PFSK-1 (cell line): ENCODE data around the gene HDDC3. TPM values are rescaled to one million over a fixed set of nuclear protein-coding genes. Genes with fewer than 3 reads are reported as not detected.
A peak's percentile ranks its signal among the peaks of the same experiment; 100 is the strongest.

ENCODE experiments used
- FOXP2 ChIP-seq: optimal IDR thresholded peaks from 2 replicates; pipeline ENCODE3; 2011; ENCODE audit warnings: borderline replicate concordance, control low read depth, inconsistent platforms; ENCODE audit not compliant: insufficient read depth; ENCODE audit errors: extremely low read length, extremely low read depth
- POLR2AphosphoS5 ChIP-seq: IDR thresholded peaks from 2 replicates; pipeline ENCODE4 v1.6.1; 2012; ENCODE audit warnings: low read depth, mild to moderate bottlenecking, control low read depth, low read length, moderate library complexity
- REST ChIP-seq, 2 experiments: IDR thresholded peaks; 2 replicates each; pipeline versions ENCODE4 v1.6.1 to v1.8.0; 2011 to 2012; ENCODE audit warnings: low read depth in 2 of 2, low read length in 2 of 2, control low read depth in 1 of 2, inconsistent platforms in 1 of 2, mild to moderate bottlenecking in 1 of 2, moderate library complexity in 1 of 2; ENCODE audit not compliant: insufficient read depth in 1 of 2
- SIN3A ChIP-seq: IDR thresholded peaks from 2 replicates; pipeline ENCODE4 v1.6.1; 2012; ENCODE audit warnings: mild to moderate bottlenecking, low read length, moderate library complexity, borderline replicate concordance; ENCODE audit not compliant: insufficient read depth
- TAF1 ChIP-seq: IDR thresholded peaks from 2 replicates; pipeline ENCODE4 v1.6.1; 2012; ENCODE audit warnings: low read length, control low read depth, borderline replicate concordance; ENCODE audit not compliant: insufficient read depth
- polyA plus RNA-seq: library from polyadenylated mRNA; unstranded; fragments of >200 nt; gene quantifications from one replicate; pipeline ENCODE4 v1.2.1, GENCODE V29; 2012; ENCODE audit warnings: low read depth, missing spikeins; ENCODE audit not compliant: insufficient read length

HDDC3 gene
- polyA plus RNA-seq = 59.6 TPM

- TF ChIP-seq SIN3A (0 out of 2 replicates have a peak, but pooled peaks have one; percentile 46), POLR2AphosphoS5 (peak; percentile 76), REST (IDR thresholded peaks at IDR 0.05; ENCODE audit: insufficient read depth in 1 of 2, low read depth in 2 of 2, low read length in 2 of 2) (peak; percentile 56 to 59; a peak in 2 of 4 replicates), FOXP2 (peak; percentile 74), TAF1 (peak; percentile 87)
Measured at GRCh38 chr15:90931828-90932659, at the start of gene HDDC3. Gene HDDC3 (minus strand): TSS chr15:90932549. CDS start chr15:90932540, 9 bp downstream.

DNA sequence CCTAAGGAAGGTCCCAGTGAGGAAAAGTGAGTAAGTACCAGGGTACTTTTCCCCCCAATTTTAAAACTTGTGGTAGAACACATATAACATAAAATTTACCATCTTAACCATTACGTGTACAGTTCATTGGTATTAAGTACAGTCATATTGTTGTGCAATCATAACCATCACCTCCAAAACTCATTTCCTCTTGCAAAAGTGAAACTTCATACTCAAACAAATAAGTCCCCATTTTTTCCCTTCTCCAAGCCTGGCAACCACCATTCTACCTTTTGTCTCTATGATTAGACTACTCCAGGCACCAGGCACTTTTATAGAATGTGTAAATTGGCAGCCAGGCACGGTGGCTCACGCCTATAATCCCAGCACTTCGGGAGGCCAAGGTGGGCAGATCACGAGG is 49.8 kb upstream of the HDDC3 start:
- no peak for TF ChIP-seq TAF1
- no peak for TF ChIP-seq POLR2AphosphoS5
- no peak for TF ChIP-seq REST (IDR thresholded peaks at IDR 0.05; ENCODE audit: insufficient read depth in 1 of 2, low read depth in 2 of 2, low read length in 2 of 2)
- no peak for TF ChIP-seq FOXP2
- no peak for TF ChIP-seq SIN3A

GRCh38 chr15:90981681-90982080 is 49.3 kb upstream of the HDDC3 start:
- TF ChIP-seq REST (IDR thresholded peaks at IDR 0.05; ENCODE audit: insufficient read depth in 1 of 2, low read depth in 2 of 2, low read length in 2 of 2) (no peak), TAF1 (no peak), POLR2AphosphoS5 (no peak), SIN3A (no peak), FOXP2 (no peak)

DNA sequence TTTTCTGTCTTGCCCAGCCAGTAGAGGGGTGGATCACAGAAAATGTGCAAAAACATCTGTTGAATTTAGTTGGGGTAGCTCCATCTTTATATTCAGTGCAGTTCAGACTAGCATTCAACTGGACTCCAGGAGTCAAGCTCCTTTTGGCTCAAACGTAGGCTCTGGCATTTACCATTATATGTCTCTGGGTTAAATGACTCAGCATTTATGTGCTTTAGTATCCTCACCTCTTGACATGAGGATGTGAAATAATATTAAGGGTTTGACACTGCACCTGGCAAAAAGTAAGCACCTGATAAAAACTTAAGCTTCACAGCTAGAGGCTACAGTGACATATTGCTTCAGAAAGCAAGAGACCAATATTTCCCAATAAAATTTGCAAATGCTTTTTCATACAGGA is 47.2 kb upstream of the HDDC3 start:
- TF ChIP-seq POLR2AphosphoS5 = no peak
- no peak for TF ChIP-seq TAF1
- no peak for TF ChIP-seq SIN3A
- no peak for TF ChIP-seq FOXP2
- TF ChIP-seq REST (IDR thresholded peaks at IDR 0.05; ENCODE audit: insufficient read depth in 1 of 2, low read depth in 2 of 2, low read length in 2 of 2) = no peak
